GM12875 (cell line): ENCODE results near the gene DOCK2.

Source experiments
- H3K4me3 ChIP-seq: one replicate; pipeline ENCODE4 v1.5.1; 2011; ENCODE audit warnings: low read depth, low read length, control low read depth
- CTCF ChIP-seq: IDR thresholded peaks from 2 replicates; pipeline ENCODE4 v1.5.1; 2011; ENCODE audit warnings: low read depth, mild to moderate bottlenecking, control low read depth, inconsistent platforms, low read length, moderate library complexity, borderline replicate concordance; ENCODE audit not compliant: insufficient read depth

Gene DOCK2

GRCh38 chr5:169814522-169814921 is 177.4 kb downstream of the DOCK2 start:
- no peak for TF ChIP-seq CTCF
- H3K4me3 ChIP-seq: no peak overlapping the region

GRCh38 chr5:169817031-169817430 is 180.0 kb downstream of the DOCK2 start:
- no peak for TF ChIP-seq CTCF
- H3K4me3 ChIP-seq: no peak overlapping the region

GRCh38 chr5:169826618-169827017 is 189.5 kb downstream of the DOCK2 start:
- no peak for TF ChIP-seq CTCF
- no peak overlapping the region for H3K4me3 ChIP-seq

GRCh38 chr5:169827769-169828168 is 190.7 kb downstream of the DOCK2 start:
- TF ChIP-seq CTCF: no peak
- no peak overlapping the region for H3K4me3 ChIP-seq

- no peak overlapping the region for H3K4me3 ChIP-seq
- no peak for TF ChIP-seq CTCF
Observed at GRCh38 chr5:169828385-169828784, 191.3 kb downstream of the DOCK2 start.

GRCh38 chr5:169831331-169831730 is 194.3 kb downstream of the DOCK2 start:
- no peak for TF ChIP-seq CTCF
- no peak overlapping the region for H3K4me3 ChIP-seq

- H3K4me3 ChIP-seq: no peak overlapping the region
- TF ChIP-seq CTCF: no peak
Observed at GRCh38 chr5:169832304-169832703, 195.2 kb downstream of the DOCK2 start.
